Thymus (tissue), 11 donors: Measurements from ENCODE around the gene CDC42EP2. TPM values are rescaled to one million over a fixed set of nuclear protein-coding genes. Genes with fewer than 3 reads are reported as not detected.

Experiments used
- DNase-seq, 9 donors: peaks; one replicate each; pipeline ENCODE4 v3.0.0-alpha.2; 2013; ENCODE audit warnings: low spot score in 9 of 9, low read depth in 6 of 9, missing footprints in 1 of 9
- H3K27ac ChIP-seq, 2 donors: one replicate each; pipeline ENCODE4 v1.5.1; 2013; ENCODE audit warnings: control low read depth in 1 of 2, low read depth in 1 of 2, low read length in 1 of 2, mild to moderate bottlenecking in 1 of 2, moderate library complexity in 1 of 2
- H3K27me3 ChIP-seq, 2 donors: one replicate each; pipeline ENCODE4 v1.5.1; 2013; ENCODE audit warnings: low read length in 1 of 2; ENCODE audit not compliant: control insufficient read depth in 2 of 2, insufficient read depth in 1 of 2
- H3K36me3 ChIP-seq, 2 donors: one replicate each; pipeline ENCODE4 v1.5.1; 2013; ENCODE audit warnings: low read length in 1 of 2, mild to moderate bottlenecking in 1 of 2, moderate library complexity in 1 of 2; ENCODE audit not compliant: control insufficient read depth in 2 of 2, insufficient read depth in 2 of 2
- H3K4me1 ChIP-seq, 2 donors: one replicate each; pipeline ENCODE4 v1.5.1; 2013; ENCODE audit warnings: low read length in 2 of 2; ENCODE audit not compliant: control insufficient read depth in 2 of 2, insufficient read depth in 2 of 2
- H3K4me3 ChIP-seq, 2 donors: one replicate each; pipeline ENCODE4 v1.5.1; 2013; ENCODE audit warnings: low read length in 2 of 2, control low read depth in 1 of 2, mild to moderate bottlenecking in 1 of 2
- H3K9me3 ChIP-seq, 2 donors: one replicate each; pipeline ENCODE4 v1.5.1; 2013; ENCODE audit warnings: low read length in 1 of 2, mild to moderate bottlenecking in 1 of 2; ENCODE audit not compliant: control insufficient read depth in 2 of 2, insufficient read depth in 1 of 2
- WGBS: extraction: QIAGEN DNeasy Blood & Tissue Kit; methylation state at CpG from one replicate; pipeline ENCODE4 v1.1.7; 2013; 5-methylcytosine and 5-hydroxymethylcytosine counted together
- polyA plus RNA-seq: library from polyadenylated mRNA; stranded (reverse); fragments of 200-250 nt; gene quantifications from one replicate; pipeline ENCODE4 v1.2.3, GENCODE V29; 2013
- total RNA-seq: library from RNA; stranded (reverse); fragments of 120-200 nt; gene quantifications from one replicate; pipeline ENCODE4 v1.2.4, GENCODE V29; 2013
- donor health status: healthy.

Gene CDC42EP2
- total and polyA plus RNA-seq, 2 donors: 0.33 to 3.2 TPM

DNA sequence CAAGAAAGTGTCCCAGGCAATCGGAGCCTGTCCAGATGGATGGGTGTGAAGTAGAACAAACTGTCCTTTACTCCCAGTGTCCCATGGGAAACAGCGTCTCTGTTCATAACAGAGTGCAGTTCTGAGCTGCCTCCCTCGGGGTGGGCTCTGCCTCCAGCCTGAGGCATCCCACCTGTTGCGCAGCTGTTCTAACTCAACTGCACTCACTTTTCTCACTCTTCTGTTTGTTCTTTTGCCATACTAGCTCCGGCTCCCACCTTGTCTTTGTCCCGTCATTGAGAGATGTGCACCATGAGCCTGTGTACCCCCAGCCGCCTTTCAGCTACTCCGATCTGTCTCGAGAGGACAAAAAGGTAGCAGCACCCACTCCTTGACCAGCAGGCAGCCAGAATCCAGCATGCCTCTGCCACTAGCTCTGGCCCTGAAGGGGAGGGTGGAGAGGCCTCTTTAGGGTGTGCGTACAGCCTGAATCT, 20.7 kb upstream of the CDC42EP2 start:
- Histone ChIP-seq H3K27ac (no peak overlapping the region), H3K9me3 (no peaks in the 10 kb centered on the region), H3K4me3 (no peak overlapping the region), H3K4me1 (no peaks in the 10 kb centered on the region), H3K36me3 (peaks cover 91 to 92% of the 10 kb centered on the region in 2 donors), H3K27me3 (no peaks in the 10 kb centered on the region)
- WGBS: 97% methylated on average over 10 of the region's 10 CpGs
- DNase-seq: no peak

DNA sequence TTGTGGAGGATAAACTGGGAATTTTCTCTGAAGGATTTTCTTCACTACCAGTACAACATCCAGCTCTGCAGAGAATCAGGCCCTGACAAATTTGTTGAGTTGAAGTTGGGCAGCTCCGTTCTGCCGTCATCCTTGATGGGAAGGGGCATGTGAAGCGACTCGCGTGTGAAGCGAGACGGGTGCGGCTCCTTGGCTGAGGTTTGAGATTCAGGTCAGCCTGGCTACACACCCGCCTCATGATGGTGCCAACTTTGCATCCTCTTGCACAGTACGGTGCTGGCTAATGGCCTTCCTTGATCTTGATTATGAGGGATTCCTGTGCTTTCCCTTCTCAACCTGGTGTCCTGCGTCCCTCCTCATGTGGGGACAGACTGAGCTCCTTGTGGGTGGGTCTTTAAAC, 19.7 kb upstream of the CDC42EP2 start:
- no peak for DNase-seq
- Histone ChIP-seq H3K27ac (no peak overlapping the region), H3K27me3 (no peaks in the 10 kb centered on the region), H3K9me3 (no peaks in the 10 kb centered on the region), H3K36me3 (peaks cover 89 to 92% of the 10 kb centered on the region in 2 donors), H3K4me1 (no peaks in the 10 kb centered on the region), H3K4me3 (no peak overlapping the region)
- 94% methylated on average over 11 of the region's 11 CpGs for WGBS

DNA sequence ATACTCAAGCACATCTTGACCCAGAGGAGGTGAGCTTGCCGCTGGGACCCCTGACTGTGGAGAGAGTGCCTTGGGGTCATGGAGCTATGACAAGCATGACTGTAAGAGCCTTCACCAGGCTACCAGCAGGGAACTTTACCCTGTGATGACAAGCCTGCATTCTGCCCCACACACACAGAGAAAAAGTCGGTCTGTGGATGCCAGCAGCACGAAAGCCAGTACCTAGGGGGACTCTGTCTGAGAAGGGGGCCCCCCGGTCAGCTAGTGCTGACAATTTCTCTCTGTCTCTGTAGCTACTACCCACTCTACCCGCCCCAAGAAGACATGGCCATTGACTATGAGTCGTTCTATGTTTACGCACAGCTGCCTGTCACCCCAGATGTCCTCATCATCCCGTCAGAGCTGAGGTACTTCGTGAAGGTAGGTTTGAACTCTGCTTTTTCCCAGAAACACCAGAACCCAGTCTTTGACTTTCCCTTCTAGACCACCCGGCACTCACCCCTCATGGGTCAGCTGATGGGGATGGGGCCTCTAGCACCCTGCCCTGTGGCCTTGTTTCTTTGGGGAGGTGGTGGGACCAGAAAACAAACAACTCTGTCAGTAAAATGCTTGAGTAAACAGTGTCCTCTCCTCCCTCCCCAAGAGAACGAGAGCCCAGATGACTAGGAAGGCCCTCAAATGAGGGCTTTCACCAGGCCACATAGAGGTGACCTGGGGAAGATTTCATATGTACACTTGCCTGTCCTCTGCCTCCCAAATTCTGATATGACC, 18.9 kb upstream of the CDC42EP2 start:
- DNase-seq: no peak
- Histone ChIP-seq H3K4me3 (no peak overlapping the region), H3K27me3 (no peaks in the 10 kb centered on the region), H3K9me3 (no peaks in the 10 kb centered on the region), H3K4me1 (no peaks in the 10 kb centered on the region), H3K27ac (no peak overlapping the region), H3K36me3 (peaks cover 81 to 88% of the 10 kb centered on the region in 2 donors)
- 98% methylated on average over 11 of the region's 11 CpGs for WGBS

DNA sequence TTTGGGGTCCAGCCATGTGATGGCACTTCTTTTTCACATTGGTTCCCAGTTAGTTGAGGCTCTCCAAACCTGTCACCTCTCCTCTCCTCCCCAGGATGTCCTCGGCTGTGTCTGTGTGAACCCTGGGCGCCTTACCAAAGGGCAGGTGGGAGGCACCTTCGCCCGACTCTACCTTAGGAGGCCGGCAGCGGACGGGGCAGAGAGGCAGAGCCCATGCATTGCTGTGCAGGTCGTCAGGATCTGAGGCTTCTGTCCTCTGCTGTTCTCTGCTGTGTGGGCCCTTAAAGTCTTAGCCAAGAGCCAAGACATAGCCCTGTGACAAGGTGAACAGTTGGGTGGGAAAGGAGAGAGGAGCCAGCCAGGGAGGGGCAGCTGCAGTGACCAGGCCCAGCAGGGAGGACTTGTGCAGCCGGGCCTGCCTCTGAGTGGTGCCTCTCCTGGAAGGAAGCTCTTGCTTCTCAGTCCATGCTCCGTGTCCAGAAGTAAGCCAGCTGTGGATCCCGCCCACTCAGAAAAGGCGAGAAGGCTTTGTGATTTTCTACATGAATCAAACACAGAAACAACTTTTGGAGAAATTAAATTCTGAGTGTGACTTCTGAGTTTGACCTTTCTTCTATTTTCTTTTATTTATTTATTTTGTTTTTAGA, 17.5 kb upstream of the CDC42EP2 start:
- peaks cover 0 to 3% of the 10 kb centered on the region in 2 donors for H3K9me3 ChIP-seq
- no peak overlapping the region for H3K4me3 ChIP-seq
- peaks cover 76 to 86% of the 10 kb centered on the region in 2 donors for H3K36me3 ChIP-seq
- WGBS: 93% methylated on average over 12 of the region's 12 CpGs
- no peaks in the 10 kb centered on the region for H3K27me3 ChIP-seq
- no peak overlapping the region for H3K27ac ChIP-seq
- peaks cover 0 to 9% of the 10 kb centered on the region in 2 donors for H3K4me1 ChIP-seq
- DNase-seq: no peak

DNA sequence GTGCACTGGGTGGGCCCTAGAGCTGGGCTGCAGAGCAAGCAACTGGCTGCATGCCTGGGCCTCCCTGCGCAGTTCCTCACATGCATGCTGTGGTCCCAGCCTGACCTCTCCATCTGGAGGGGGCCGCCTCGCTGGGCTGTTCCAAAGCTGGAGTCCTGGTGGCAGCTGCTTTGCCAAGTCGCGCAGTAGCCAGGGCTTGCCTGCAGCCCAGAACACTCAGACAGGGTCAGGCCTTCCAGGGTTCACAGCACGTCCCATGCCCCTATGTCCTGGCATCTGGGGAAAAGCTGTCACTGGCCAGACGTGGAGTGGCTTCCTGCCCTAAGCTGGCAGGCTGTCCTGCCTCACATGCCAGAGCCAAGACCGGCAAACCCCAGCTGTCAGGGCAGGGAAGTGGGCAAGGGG, 16.5 kb upstream of the CDC42EP2 start:
- 96% methylated on average over 8 of the region's 8 CpGs for WGBS
- Histone ChIP-seq H3K36me3 (peaks cover 67 to 77% of the 10 kb centered on the region in 2 donors), H3K27me3 (no peaks in the 10 kb centered on the region), H3K4me1 (peaks cover 0 to 10% of the 10 kb centered on the region in 2 donors), H3K9me3 (peaks cover 0 to 3% of the 10 kb centered on the region in 2 donors), H3K27ac (no peak overlapping the region), H3K4me3 (no peak overlapping the region)
- DNase-seq: no peak

DNA sequence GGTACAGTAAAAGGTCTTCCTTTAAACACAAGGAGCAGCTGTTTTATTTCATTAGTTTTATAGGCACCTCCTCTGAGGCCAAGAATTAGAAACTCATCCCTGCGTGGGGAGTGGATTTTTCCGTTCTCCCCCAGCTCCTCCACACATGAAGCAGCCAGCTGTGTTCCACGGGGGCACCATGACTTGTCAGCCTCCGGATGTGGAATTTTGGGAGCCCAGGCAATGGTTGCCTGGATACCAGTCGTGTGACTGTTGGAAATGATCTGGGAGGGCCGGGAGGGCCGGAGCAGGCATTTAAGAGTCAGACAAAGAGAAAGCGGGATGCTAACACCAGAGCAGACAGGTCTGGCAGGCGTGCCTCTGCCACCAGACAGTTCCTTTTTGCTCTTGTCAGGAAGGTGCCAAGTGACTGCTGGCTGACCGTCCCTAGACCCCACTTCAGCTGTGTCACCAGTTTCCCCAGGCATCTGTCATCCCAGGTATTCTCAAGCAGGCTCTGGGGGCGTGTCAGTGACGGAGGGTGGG, 15.9 kb upstream of the CDC42EP2 start:
- H3K27me3 ChIP-seq: no peaks in the 10 kb centered on the region
- H3K9me3 ChIP-seq: peaks cover 0 to 3% of the 10 kb centered on the region in 2 donors
- DNase-seq: no peak
- 95% methylated on average over 12 of the region's 12 CpGs for WGBS
- peaks cover 63 to 71% of the 10 kb centered on the region in 2 donors for H3K36me3 ChIP-seq
- H3K4me1 ChIP-seq: peaks cover 0 to 10% of the 10 kb centered on the region in 2 donors
- no peak overlapping the region for H3K27ac ChIP-seq
- H3K4me3 ChIP-seq: no peak overlapping the region

DNA sequence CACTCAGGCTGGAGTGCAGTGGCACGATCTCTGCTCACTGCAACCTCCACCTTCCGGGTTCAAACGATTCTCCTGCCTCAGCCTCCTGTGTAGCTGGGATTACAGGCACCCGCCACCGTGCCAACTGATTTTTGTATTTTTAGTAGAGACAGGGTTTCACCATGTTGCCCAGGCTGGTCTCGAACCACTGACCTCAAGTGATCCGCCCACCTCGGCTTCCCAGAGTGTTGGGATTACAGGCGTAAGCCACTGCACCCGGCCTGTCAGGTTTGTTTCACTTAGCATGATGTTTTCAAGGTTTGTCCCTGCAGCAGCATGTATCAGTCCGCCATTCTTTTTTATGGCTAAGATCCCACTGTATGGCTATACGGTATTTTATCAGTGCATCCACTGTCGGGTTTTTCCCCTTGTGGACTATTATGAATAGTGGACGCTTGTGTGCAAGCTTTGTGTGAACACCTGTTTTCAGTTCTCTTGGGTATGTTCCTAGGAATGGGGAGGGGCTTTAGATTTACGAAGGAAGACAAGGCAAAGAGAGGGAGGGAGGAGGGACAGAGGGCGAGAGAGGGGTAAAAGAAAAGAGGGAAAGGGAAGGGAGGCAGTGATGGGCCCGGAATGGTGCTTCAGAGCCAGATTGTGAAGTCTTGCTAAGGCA, 13.9 kb upstream of the CDC42EP2 start:
- WGBS: 96% methylated on average over 17 of the region's 17 CpGs
- H3K4me3 ChIP-seq: no peak overlapping the region
- peaks cover 0 to 10% of the 10 kb centered on the region in 2 donors for H3K4me1 ChIP-seq
- peaks cover 59 to 61% of the 10 kb centered on the region in 2 donors for H3K36me3 ChIP-seq
- peaks cover 0 to 3% of the 10 kb centered on the region in 2 donors for H3K9me3 ChIP-seq
- DNase-seq: no peak
- H3K27me3 ChIP-seq: no peaks in the 10 kb centered on the region
- no peak overlapping the region for H3K27ac ChIP-seq

GRCh38 chr11:65301491-65302329, 13.0 kb upstream of the CDC42EP2 start:
- no peak overlapping the region for H3K27ac ChIP-seq
- H3K27me3 ChIP-seq: no peaks in the 10 kb centered on the region
- peaks cover 0 to 10% of the 10 kb centered on the region in 2 donors for H3K4me1 ChIP-seq
- DNase-seq: no peak
- 85% methylated on average over 12 of the region's 12 CpGs for WGBS
- no peak overlapping the region for H3K4me3 ChIP-seq
- H3K36me3 ChIP-seq: peaks cover 52% of the 10 kb centered on the region in 2 donors
- H3K9me3 ChIP-seq: peaks cover 0 to 3% of the 10 kb centered on the region in 2 donors
